Fibroblast of pulmonary artery (primary cell): ENCODE results near the gene GPR137.
"Not testable (repeated sequence)": the region's sequence is repeated elsewhere in the genome, so short reads cannot be mapped to it uniquely, and the experiment has no call there.

Source experiments
- DNase-seq: peaks from one replicate; pipeline ENCODE4 v3.0.0-alpha.2; 2010; ENCODE audit warnings: low read depth
- H3K4me3 ChIP-seq: replicated peaks from 2 replicates; pipeline ENCODE4 v1.5.1; 2011; ENCODE audit warnings: low read depth, mild to moderate bottlenecking, control low read depth, low read length, moderate library complexity
- TF ChIP-seq, protein P1 (sequence below): IDR thresholded peaks from 2 replicates; pipeline ENCODE4 v1.5.1; 2011; ENCODE audit warnings: mild to moderate bottlenecking, control low read depth, low read length, inconsistent platforms; ENCODE audit errors: missing control alignments

GPR137 gene

DNA sequence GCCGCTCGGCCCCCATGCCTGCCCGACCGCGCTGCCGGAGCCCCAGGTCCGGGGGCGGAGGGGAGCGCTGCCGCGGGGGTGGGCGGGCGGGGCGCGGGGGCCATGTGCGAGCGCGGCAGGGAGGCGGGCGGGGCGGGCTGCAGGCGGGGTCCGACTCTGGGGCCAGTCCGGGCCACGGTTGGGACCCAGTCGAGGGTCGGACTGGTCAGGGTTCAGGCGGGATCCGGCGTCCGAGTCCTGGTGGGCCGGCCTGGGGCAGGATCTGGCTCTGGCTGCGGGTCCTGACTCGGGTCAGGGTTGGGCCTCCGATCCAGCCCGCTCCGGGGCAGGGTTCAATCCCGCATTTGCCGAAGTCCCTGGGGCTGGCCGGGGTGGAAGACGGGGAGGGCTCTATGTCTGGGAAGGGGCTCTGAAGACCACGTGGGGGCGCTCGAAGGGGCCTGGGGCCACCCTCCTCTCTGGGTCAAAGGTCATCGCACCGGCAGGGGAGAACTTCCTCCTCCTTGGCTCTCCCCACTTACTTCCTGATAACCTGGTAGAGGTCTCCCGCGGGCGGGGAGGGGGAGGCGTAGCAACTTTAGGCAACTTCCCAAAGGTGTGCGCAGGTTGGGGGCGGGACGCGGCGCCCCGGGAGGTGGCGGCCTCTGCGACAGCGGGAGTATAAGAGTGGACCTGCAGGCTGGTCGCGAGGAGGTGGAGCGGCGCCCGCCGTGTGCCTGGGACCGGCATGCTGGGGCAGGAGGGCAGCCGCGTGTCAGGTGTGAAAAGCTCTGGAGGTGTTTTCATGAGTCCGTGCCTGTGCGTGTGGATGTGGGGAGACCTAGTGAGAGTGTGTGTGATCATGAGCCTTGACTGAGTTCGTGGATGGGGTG is 20.3 kb downstream of the GPR137 start:
- peak; percentile 36 for DNase-seq
- peak overlapping the region; percentile 74 for H3K4me3 ChIP-seq
- TF ChIP-seq, protein P1, sequence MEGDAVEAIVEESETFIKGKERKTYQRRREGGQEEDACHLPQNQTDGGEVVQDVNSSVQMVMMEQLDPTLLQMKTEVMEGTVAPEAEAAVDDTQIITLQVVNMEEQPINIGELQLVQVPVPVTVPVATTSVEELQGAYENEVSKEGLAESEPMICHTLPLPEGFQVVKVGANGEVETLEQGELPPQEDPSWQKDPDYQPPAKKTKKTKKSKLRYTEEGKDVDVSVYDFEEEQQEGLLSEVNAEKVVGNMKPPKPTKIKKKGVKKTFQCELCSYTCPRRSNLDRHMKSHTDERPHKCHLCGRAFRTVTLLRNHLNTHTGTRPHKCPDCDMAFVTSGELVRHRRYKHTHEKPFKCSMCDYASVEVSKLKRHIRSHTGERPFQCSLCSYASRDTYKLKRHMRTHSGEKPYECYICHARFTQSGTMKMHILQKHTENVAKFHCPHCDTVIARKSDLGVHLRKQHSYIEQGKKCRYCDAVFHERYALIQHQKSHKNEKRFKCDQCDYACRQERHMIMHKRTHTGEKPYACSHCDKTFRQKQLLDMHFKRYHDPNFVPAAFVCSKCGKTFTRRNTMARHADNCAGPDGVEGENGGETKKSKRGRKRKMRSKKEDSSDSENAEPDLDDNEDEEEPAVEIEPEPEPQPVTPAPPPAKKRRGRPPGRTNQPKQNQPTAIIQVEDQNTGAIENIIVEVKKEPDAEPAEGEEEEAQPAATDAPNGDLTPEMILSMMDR, result no peak

DNA sequence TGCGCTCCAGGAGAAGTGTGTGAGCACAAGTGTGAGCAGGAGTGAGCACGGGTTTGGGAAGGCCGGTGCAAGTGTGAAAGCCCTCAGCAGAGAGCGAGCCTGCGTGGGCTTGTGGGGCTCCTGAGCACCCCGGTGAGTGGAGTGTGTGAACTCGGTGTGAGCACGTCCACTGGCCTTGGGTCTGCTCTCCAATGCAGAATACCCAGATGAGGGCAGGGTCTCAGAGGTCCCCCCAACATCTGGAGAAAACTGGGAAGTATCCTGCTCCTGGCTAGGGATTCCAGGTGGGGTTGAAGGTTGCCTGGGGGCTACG is 20.9 kb downstream of the GPR137 start:
- peak overlapping the region; percentile 74 for H3K4me3 ChIP-seq
- no peak for DNase-seq
- TF ChIP-seq, protein P1, result no peak

DNA sequence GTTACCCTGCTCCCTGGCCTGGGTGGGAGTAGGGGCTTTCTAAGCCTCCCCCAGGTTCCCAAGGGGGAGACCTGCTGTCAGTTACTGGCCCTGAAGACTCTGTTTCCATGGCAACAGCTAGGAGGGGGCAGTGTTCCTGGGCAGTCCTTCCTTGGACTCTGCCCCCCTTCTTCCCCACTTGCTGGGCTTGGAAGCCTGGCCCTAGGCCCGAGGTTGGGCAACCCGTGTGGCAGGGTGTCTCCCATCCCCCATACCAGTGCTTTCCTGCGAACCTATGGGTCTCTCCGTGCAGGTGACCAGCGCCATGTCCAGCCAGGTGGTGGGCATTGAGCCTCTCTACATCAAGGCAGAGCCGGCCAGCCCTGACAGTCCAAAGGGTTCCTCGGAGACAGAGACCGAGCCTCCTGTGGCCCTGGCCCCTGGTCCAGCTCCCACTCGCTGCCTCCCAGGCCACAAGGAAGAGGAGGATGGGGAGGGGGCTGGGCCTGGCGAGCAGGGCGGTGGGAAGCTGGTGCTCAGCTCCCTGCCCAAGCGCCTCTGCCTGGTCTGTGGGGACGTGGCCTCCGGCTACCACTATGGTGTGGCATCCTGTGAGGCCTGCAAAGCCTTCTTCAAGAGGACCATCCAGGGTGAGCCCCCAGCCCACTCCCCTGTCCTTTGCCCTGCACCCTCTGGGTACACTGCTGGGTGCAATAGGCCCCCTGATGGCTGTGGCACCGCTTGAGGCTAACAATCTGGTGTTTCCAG is 21.4 kb downstream of the GPR137 start:
- peak; percentile 41 for DNase-seq
- peak overlapping the region; percentile 74 for H3K4me3 ChIP-seq
- TF ChIP-seq, protein P1, result no peak

DNA sequence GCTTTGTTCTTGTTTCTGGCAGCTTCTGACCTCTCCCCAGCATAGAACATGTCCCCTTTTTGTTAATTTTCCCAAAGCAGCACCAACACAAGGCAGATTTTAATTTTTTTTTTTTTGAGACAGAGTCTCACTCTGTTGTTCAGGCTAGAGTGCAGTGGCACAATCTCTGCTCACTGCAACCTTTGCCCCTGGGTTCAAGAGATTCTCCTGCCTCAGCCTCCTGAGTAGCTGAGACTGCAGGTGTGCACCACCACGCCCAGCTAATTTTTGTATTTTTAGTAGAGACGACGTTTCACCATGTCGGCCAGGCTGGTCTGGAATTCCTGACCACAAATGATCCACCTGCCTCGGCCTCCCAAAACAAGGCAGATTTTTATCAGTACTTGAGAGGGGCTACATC is 22.1 kb downstream of the GPR137 start:
- not testable (repeated sequence) for H3K4me3 ChIP-seq, DNase-seq

DNA sequence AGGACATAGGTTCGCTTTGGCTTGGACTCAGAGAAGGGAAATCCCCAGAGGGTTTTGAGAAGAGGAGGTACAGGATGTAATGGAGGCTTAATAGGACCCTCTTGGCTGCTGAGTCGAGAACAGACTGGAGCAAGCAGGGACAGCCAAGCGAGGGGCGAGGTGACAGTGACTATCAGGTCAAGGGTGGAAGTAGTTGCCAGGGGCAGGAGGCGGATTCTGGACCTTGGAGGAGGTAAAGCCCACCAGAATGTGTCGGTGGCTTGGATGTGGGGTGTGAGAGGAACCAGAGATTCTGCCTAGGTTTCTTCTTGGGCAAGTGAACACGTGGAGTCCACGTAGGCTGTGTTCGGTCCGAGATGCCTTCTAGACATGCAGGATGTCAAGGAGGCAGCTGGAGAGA is 27.3 kb downstream of the GPR137 start:
- no peak overlapping the region for H3K4me3 ChIP-seq
- no peak for DNase-seq
- TF ChIP-seq, protein P1, result no peak

DNA sequence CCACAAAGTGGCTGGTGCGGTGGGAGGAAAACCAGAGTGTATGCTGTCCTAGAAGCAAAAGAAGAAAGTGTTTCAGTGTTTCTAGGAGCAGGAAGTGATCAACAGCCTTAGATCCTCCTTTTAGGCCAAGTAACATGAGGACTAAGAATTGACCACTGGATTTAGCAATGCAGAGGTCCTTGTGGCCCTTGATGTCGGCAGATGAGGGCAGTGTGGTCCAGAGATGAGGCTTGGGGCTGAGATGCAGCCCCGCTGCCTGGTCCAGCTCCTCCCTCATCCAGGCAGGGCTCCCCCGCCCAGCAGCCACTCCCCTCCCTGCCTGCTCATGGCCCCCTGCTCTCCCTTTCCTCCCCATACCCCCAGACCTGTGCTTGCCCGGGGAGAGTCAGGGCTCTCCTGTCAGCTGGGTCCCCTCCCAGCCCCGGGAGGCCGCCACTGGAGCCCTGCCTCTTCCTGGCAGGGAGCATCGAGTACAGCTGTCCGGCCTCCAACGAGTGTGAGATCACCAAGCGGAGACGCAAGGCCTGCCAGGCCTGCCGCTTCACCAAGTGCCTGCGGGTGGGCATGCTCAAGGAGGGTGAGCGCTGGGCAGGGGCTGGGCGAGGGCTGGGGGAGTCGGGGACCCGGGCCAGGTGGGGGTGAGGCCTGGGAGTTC is 28.0 kb downstream of the GPR137 start:
- TF ChIP-seq, protein P1, result no peak
- DNase-seq, result peak; percentile 32
- H3K4me3 ChIP-seq, result no peak overlapping the region

DNA sequence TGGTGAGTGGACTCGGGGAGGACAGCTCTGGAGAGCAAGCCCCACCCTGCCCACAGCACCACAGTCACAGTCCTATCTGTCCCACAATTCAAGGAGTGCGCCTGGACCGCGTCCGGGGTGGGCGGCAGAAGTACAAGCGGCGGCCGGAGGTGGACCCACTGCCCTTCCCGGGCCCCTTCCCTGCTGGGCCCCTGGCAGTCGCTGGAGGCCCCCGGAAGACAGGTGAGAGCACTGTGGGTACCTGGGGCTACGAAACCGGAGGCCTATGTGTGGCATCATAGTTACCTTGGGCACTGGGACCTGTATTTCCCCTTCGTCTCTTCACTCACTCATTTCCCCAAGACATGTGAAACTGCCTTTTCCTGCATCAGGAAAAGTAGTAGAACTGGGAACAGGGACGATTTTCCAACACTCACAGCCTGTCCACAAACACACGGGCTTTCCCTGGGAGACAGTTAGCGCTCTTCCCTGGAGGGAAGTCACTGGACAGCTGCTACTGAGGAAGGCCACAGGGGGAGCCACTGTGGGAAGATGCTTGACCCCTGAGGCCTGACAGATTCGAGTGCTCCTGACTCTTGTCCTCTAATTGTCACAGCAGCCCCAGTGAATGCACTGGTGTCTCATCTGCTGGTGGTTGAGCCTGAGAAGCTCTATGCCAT is 28.6 kb downstream of the GPR137 start:
- DNase-seq, result no peak
- H3K4me3 ChIP-seq, result no peak overlapping the region
- TF ChIP-seq, protein P1, result no peak
